Nephron progenitor cell (in vitro differentiated cells): ENCODE measurements around the gene NFASC.

Source experiments
- DNase-seq: peaks from one replicate; pipeline ENCODE4 v3.0.0; 2021
- H3K27ac Mint-ChIP-seq: 2 replicates; pipeline ENCODE4 v1.8.0; 2021; ENCODE audit warnings: mild to moderate bottlenecking, moderate library complexity, mixed read lengths
- H3K27me3 Mint-ChIP-seq: 2 replicates; pipeline ENCODE4 v1.8.0; 2021; ENCODE audit warnings: mild to moderate bottlenecking, low read depth, mixed read lengths; ENCODE audit not compliant: poor library complexity
- H3K36me3 Mint-ChIP-seq: 2 replicates; pipeline ENCODE4 v1.8.0; 2021; ENCODE audit warnings: low read depth, mixed read lengths
- H3K4me1 Mint-ChIP-seq: 2 replicates; pipeline ENCODE4 v1.8.0; 2021; ENCODE audit warnings: mixed read lengths
- H3K4me3 Mint-ChIP-seq: 2 replicates; pipeline ENCODE4 v1.8.0; 2021; ENCODE audit warnings: mild to moderate bottlenecking, moderate library complexity, mixed read lengths
- H3K9me3 Mint-ChIP-seq: 2 replicates; pipeline ENCODE4 v1.8.0; 2021; ENCODE audit warnings: mild to moderate bottlenecking, moderate library complexity, mixed read lengths
- TF ChIP-seq, protein P1 (sequence below): fragments of 200-600 bp; sonication (generic); IDR thresholded peaks from 2 replicates; pipeline ENCODE4 v1.5.0; 2021; ENCODE audit warnings: antibody characterized with exemption

The NFASC gene

DNA sequence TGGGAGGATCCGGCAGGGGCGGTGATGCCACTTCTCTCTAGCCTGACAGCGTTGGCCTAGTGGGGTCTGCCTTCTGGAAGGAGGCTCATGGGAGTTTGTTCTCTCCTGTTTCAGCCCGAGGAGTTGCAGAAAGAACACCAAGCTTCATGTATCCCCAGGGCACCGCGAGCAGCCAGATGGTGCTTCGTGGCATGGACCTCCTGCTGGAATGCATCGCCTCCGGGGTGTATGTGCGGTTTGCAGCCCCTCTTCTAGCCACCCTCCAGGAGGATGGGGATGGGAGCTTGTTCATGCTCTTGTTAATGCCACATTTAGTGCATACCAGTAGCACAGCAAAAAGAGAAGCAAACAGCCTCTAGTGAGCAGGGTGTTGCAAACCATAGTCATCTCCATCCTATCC lies 97.5 kb downstream of the NFASC start:
- H3K4me3 Mint-ChIP-seq = no peak overlapping the region
- peaks cover 48% of the 10 kb centered on the region for H3K27me3 Mint-ChIP-seq
- H3K27ac Mint-ChIP-seq = no peak overlapping the region
- no peak for DNase-seq
- no peaks in the 10 kb centered on the region for H3K9me3 Mint-ChIP-seq
- peaks cover 5% of the 10 kb centered on the region for H3K4me1 Mint-ChIP-seq
- no peaks in the 10 kb centered on the region for H3K36me3 Mint-ChIP-seq
- TF ChIP-seq, protein P1, sequence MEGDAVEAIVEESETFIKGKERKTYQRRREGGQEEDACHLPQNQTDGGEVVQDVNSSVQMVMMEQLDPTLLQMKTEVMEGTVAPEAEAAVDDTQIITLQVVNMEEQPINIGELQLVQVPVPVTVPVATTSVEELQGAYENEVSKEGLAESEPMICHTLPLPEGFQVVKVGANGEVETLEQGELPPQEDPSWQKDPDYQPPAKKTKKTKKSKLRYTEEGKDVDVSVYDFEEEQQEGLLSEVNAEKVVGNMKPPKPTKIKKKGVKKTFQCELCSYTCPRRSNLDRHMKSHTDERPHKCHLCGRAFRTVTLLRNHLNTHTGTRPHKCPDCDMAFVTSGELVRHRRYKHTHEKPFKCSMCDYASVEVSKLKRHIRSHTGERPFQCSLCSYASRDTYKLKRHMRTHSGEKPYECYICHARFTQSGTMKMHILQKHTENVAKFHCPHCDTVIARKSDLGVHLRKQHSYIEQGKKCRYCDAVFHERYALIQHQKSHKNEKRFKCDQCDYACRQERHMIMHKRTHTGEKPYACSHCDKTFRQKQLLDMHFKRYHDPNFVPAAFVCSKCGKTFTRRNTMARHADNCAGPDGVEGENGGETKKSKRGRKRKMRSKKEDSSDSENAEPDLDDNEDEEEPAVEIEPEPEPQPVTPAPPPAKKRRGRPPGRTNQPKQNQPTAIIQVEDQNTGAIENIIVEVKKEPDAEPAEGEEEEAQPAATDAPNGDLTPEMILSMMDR = no peak

DNA sequence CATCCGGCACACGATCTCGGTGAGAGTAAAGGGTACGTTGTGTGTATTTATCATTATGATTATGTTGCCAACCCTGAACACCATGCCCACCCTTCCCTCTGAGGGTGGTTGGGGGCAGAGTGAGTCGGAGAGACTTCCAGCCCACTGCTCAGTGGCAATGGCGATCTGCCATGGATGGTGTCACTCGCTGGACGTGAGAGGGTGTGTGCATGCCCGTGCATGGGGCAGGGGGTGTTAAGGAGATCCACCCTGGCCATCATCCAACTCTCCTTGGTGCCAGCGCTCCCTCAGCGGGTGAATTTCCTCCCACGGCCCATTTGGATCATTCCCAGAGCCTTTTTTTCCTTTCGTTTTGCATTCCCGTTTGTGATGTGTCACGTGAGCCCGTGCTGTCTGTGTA lies 98.3 kb downstream of the NFASC start:
- TF ChIP-seq, protein P1 = no peak

DNA sequence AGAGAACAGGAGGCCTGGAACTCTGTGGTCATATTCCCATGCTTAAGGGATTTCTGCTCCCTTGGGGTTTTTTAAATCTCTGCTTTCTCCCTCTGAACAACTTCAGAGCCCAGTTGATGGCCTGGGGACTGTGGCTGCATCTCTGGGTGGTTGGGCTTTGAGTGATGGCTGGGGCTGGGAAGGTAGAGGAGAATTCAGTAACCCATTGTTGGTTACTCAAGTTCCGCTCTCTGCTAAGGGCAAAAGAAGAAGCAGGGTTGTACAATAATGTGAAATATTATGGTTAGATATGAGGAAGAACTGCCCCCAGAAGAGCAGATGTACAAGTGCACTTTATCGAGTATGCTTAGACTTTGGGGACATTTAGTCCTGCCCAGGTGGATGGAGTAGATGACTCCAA lies 100.3 kb downstream of the NFASC start:
- DNase-seq = no peak
- Mint-ChIP-seq H3K27ac (no peak overlapping the region), H3K4me3 (no peak overlapping the region), H3K4me1 (peaks cover 5% of the 10 kb centered on the region), H3K9me3 (no peaks in the 10 kb centered on the region), H3K27me3 (peaks cover 43% of the 10 kb centered on the region), H3K36me3 (no peaks in the 10 kb centered on the region)
- TF ChIP-seq, protein P1 = no peak

More for the DNA sequence above, 98.3 kb downstream of the NFASC start:
- DNase-seq = no peak
- Mint-ChIP-seq H3K27me3 (peaks cover 54% of the 10 kb centered on the region), H3K27ac (no peak overlapping the region), H3K36me3 (no peaks in the 10 kb centered on the region), H3K4me3 (no peak overlapping the region), H3K4me1 (peaks cover 5% of the 10 kb centered on the region), H3K9me3 (no peaks in the 10 kb centered on the region)

DNA sequence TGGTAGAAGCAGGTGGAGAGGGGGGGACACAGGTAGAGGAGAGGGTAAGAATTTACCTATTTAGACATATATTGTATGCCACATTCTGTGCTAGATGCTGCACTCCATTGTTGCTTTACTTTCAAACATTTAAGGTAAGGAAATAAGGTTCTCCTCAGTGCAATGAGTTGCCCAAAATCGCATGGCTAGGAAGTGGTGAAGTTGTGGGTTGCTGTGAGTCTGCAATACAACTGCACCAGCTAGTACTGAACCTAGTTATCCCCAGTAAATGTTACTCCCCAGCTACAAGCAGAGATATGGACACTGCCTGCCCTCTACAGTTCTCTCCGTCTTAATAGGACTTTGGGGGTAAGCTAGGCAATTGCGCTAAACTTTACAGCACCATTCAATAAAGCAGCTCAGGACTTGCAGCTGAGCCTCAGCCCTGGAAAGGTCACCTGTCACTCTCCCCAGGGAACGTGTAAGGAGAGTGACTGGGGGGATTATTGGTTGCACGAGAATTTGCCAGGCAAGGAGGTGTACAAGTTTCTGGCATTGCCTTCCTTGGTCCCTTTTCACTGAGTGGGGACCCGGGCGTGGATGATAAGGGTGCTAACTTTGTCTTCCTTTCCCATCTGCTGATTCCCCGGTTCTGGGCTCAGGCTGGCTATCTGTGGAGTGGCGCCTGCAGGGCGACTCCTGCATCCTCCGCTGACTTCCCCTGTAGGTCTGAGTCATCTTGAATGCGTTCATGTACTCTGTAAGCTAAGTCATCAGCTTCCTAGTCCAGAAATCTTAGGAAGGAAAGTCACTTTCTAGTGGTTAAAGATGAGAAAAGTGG lies 101.1 kb downstream of the NFASC start:
- Mint-ChIP-seq H3K36me3 (no peaks in the 10 kb centered on the region), H3K27me3 (peaks cover 39% of the 10 kb centered on the region), H3K4me1 (peaks cover 8% of the 10 kb centered on the region), H3K27ac (no peak overlapping the region), H3K9me3 (no peaks in the 10 kb centered on the region), H3K4me3 (no peak overlapping the region)
- DNase-seq = no peak
- TF ChIP-seq, protein P1 = no peak

DNA sequence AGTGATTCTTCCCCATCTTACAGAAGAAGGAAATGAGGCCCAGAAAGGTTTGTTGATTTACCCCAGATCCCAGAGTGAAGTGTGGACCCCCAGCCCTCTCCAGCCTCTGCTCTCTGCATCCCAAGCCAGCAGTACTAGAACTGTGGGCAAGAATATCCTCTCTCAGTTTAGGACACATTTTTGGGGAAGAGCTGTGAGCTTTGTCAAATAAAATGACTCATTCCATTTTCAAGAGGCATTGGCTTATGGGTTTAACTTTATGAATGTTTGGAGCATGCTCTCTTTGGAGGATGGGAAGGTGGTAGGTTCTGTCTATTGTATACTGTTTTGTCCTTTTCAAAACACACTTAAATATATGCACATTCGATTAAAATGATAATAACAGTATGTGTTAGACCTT lies 101.8 kb downstream of the NFASC start:
- Mint-ChIP-seq H3K27me3 (peaks cover 39% of the 10 kb centered on the region), H3K4me1 (peaks cover 12% of the 10 kb centered on the region), H3K4me3 (no peak overlapping the region), H3K36me3 (no peaks in the 10 kb centered on the region), H3K27ac (no peak overlapping the region), H3K9me3 (no peaks in the 10 kb centered on the region)
- no peak for DNase-seq
- TF ChIP-seq, protein P1 = no peak

DNA sequence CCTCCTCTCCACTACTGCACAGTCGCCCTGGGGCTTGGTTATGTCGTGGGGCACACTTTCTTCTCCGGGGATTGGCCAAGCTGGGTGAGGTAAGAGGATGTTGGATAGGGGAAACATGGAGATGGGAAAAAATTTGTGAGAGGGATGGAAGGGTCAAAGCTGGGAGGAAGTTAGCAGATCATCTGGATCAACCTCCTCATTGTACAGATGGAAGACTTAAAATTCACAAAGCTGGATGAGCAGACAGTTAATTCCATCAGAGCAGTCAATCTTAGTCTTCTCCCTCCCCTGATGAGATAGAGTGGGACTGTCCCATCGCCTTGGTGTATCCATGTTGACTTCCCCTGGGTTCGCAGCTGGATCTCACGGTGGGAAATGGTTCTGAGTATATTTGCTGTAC lies 102.8 kb downstream of the NFASC start:
- H3K4me1 Mint-ChIP-seq = peaks cover 8% of the 10 kb centered on the region
- no peaks in the 10 kb centered on the region for H3K36me3 Mint-ChIP-seq
- H3K27me3 Mint-ChIP-seq = peaks cover 46% of the 10 kb centered on the region
- TF ChIP-seq, protein P1 = no peak
- no peak for DNase-seq
- H3K4me3 Mint-ChIP-seq = no peak overlapping the region
- H3K9me3 Mint-ChIP-seq = no peaks in the 10 kb centered on the region
- no peak overlapping the region for H3K27ac Mint-ChIP-seq
